CD1c-positive myeloid dendritic cell (primary cell): ENCODE results near the gene SORBS1.

ENCODE experiments used
- DNase-seq: peaks from one replicate; pipeline ENCODE4 v3.0.0-alpha.2; 2016; ENCODE audit errors: extremely low spot score

SORBS1 gene

DNA sequence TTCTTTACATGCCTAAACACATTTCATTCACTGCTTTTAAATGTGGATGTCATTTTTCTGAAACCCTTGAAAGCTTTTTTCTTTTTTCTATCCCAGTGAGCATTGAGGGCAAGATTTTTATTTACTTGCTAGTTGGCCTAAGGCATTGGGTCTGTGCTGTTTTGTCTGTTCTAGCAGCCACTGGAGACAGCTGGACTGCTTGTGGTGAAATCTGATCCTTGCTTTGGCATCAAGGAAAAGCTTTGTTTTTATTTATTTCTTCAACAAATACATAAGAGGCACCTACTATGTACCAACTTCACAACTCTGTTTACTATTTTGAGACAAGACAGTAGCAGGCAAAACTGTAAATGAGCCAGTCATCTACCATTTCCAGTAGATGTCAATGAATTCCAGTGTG lies 241.9 kb downstream of the SORBS1 start:
- no peak for DNase-seq

- no peak for DNase-seq
Measured at GRCh38 chr10:95315509-95315908, 245.7 kb downstream of the SORBS1 start.

GRCh38 chr10:95314192-95314918 lies 246.8 kb downstream of the SORBS1 start:
- DNase-seq, result no peak

DNA sequence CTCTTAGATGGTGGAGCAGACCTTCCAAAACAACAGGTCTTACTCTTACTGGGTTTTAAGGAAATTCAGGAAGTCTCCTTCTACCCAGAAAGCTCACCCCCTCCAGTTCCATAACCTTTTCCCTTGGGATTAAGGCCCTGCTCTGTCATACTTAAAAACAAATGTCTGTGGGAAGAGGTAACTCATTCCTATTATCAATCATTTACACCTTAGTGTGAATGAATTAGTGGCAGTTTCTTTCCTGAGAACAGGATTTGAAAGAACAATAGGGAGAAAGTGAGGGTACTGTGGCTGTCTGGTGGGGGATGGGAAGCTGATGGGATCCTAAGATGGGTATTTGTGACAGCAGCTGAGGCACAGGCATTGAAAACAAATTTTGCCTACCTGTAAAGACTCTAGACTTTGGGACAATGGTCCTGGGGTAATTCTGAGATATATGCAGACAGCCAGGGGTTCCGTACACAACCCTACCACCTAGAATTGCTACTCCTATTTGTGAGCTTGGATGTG lies 248.1 kb downstream of the SORBS1 start:
- DNase-seq, result no peak

- no peak for DNase-seq
Measured at GRCh38 chr10:95312257-95312656, 248.9 kb downstream of the SORBS1 start.

DNA sequence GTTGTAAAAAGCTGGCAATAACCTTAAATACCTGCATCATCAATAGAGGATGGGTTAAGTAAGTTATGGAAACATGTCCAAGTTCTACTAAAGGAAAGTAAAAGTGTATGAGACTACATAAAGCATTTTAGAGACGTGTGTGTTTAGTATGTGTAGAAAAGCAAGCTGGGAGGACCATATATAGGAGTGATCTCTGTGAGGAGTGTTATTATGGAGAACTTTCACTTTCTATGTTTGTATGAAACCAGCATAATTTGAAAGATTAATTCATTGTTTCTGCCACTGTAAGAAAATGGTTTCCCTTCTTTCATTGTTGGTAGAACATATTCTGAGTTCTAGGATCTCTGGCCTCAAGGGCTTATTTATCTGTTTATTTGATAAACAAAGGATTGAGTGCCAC lies 251.2 kb downstream of the SORBS1 start:
- no peak for DNase-seq

DNA sequence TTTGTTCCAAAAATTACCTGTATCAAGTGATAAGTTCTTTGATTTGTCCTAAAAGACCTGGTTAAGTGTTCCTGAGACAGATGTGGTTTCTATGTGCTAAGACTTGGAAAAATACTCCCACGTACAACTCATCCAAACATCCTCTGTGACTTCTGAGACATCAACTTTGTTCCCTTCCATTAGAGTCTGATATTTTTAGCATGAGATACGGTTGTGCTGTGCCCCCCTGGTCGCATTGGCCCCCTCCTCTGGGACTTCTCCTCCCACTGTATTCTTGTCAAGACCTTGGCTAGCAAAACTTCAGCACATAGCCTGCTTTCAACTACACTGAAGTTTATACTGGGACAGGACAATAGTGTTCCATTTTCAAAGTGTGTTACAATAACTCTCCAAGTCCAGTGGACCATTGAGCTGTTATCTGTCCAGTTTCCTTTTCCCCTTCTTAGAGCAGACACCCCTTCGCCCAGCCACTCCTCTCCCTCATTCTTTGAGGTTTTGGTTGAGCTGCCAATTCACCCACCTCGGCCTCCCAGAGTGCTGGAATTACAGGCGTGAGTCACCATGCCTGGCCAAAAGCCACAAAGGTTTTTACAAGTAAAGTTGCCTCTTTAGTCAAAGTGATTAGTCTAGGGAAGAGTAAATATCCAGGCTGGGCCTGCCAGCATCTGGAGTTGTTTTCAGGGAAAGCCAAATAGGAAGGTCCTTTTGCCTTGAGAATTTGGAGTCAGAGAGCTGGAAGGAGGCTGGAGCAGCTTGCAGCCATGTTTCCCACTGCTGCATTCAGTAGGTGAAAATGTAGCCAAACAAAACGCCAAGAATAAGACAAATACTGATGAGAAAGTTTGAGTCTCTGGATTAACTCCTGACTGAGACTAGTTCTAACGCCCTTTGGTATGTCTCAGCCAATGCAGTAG lies 252.5 kb downstream of the SORBS1 start:
- DNase-seq, result no peak

DNA sequence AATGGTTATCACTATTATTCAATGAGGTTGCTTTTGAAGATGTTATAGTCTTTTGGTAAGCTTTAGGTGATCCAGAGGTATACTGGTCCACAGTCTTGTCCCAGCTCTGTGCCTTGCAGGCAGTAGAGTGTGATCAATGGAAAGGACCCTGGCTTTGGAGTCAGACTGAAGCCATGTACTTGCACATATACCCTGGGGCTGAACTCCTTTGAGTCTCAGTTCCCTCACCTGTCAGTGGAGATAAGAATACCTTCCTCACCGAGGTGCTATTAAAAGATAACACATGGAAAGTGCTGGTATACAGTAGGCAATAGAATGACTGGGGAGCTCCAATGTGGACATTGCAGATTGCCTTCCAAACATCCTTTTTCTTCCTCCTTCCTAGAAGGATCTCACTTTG lies 254.3 kb downstream of the SORBS1 start:
- DNase-seq, result no peak

DNA sequence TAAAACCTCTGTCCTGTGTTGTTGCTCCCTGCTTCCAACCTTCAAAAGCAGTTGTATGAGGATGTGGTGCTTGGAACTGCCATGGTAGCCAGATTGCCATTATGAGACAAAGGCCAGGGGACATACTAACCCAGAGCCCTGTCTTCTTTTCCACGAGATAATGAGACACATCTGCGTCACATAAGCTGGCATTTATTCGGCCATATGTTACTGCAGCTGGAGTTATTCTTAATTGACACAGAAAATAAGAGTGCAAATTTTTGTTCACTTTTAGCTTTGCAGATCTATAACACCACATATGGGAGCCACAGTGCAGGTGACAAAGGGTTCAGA lies 254.9 kb downstream of the SORBS1 start:
- no peak for DNase-seq

DNA sequence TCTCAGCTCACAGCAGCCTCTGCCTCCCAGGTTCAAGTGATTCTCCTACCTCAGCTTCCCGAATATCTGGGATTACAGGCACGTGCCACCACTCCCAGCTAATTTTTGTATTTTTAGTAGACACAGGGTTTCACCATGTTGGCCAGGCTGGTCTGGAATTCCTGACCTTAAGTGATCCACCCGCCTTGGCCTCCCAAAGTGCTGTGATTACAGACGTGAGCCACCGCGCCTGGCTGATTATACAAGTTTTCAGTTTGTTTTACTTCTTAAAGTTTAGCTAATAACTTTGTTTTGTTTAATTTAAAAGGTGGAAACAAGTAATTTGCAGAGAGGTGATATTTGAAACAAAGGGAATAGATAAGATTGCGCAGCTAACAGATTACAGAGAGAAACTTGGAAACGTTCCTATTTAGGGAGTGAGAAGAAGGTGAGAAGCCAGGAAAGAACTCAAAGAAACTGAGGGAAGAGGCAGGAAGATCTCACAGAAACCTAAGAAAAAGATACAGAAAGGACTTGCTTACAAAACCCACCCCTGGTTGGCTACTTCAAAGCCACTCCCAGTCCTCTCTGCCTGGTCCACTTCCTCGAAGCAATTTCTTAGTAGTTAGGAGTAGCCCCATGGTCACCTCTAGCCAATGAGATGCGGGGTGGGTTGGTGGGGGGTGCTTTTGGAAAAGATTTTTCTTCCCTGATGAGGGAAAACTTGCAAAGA lies 255.4 kb downstream of the SORBS1 start:
- no peak for DNase-seq

DNA sequence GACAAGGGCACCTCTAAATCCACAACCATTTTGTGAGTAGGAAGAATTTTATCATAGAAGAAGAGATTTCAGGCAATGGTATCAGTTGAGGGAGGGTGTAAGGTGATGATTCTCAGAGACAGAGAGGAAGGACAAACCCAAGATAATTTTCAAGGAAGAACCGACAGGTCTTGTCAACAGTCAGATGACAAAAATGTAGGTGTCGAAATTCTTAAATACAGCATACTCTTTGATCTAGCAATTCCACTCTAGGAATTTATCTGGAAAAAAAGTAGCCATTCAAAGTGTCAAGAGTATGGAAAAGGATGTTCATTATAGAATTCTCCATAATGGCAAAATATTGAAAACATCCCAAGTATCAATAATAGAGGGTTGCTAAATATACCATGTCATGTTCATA lies 256.2 kb downstream of the SORBS1 start:
- no peak for DNase-seq

- no peak for DNase-seq
Measured at GRCh38 chr10:95304463-95304862, 256.7 kb downstream of the SORBS1 start.

GRCh38 chr10:95303950-95304349 lies 257.2 kb downstream of the SORBS1 start:
- no peak for DNase-seq

DNA sequence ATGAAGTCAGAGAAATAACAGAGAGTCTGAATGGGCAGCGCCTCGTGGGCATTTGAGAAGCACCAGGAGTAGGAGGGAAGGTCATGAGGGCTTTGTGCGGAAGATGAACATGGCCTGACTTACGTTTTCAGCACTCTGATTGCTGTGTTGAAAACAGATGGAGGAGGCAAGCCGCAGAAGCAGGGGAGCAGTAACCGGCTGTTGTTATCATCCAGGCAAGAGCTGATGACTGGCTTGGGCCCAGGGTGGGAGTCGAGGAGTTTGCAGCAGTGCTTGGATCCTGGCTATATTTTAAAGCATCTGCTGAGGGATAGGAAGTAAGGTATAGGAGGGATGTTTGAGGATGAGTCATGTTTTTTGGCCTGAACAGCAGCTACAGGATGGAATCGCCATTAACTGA lies 257.6 kb downstream of the SORBS1 start:
- no peak for DNase-seq

- DNase-seq, result no peak
Measured at GRCh38 chr10:95300022-95300539, 261.1 kb downstream of the SORBS1 start.

DNA sequence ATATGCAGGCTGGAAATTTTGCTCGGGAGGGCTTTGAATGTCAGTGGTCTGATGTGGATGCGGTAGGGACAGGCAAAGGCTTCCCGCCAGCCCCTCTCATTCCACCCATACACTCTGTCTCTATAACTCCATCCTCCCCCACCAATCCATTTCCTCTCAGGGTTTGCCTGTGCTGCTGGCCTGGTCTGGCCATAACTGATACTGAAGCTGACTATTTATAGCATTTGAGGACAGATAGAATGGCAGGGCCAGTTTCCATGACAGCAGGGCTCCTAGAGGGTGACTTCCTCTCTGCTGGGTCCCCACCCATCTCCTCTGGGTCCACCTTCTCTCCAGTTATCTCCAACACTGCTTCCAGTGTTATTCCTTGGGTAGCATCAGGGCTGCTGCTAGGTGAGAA lies 263.8 kb downstream of the SORBS1 start:
- DNase-seq, result no peak

- no peak for DNase-seq
Measured at GRCh38 chr10:95296764-95297163, 264.4 kb downstream of the SORBS1 start.

GRCh38 chr10:95295031-95295755 lies 266.0 kb downstream of the SORBS1 start:
- DNase-seq, result peak; percentile 57

DNA sequence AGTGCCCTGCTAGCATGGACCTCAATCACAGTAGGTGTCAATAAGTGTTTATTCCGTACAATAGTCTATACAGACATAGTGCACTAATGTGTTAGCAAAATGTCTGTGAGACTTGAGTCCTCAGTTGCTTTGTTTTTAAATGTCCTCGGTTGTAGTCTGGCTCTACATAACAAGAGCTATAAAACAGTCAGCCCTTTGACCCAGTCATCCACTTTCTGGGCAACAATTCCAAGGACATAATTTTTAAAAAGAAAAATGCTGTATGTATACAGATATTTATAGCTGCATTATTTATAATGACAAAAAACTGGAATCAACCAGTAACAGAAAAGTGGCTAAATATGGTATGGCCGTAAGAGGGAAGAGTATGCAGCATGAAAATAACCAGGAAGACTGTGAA lies 267.5 kb downstream of the SORBS1 start:
- DNase-seq, result no peak

- DNase-seq, result no peak
Measured at GRCh38 chr10:95291365-95292039, 269.7 kb downstream of the SORBS1 start.
